Measurements from ENCODE around the gene CAPN8. TPM values are rescaled to one million over a fixed set of nuclear protein-coding genes. Genes with fewer than 3 reads are reported as not detected.

Gene CAPN8
- total and polyA plus RNA-seq, 5 experiments from 2014 or later: 0.21 to 0.36 TPM; not detected in 3

GRCh38 chr1:223547316-223548114 lies 118.0 kb downstream of the CAPN8 start:
- POLR2A ChIA-PET: no interaction called here
- Mint-ChIP-seq H3K27me3 (peaks cover 0 to 9% (median 5%) of the 10 kb centered on the region in 5 donors), H3K36me3 (peaks cover 0 to 15% (median 12%) of the 10 kb centered on the region in 3 donors), H3K9me3 (peaks cover 0 to 14% (median 10%) of the 10 kb centered on the region in 9 donors), H3K4me3 (no peak overlapping the region), H3K4me1 (peaks cover 6 to 7% (median 7%) of the 10 kb centered on the region in 4 donors), H3K27ac (no peak overlapping the region)
- ATAC-seq: no peak
- no peak for DNase-seq

GRCh38 chr1:223545343-223545742 lies 120.2 kb downstream of the CAPN8 start:
- Mint-ChIP-seq H3K27ac (no peak overlapping the region), H3K27me3 (peaks cover 0 to 9% (median 3%) of the 10 kb centered on the region in 5 donors), H3K9me3 (peaks cover 0 to 14% (median 10%) of the 10 kb centered on the region in 9 donors), H3K36me3 (peaks cover 0 to 15% (median 12%) of the 10 kb centered on the region in 3 donors), H3K4me3 (no peak overlapping the region), H3K4me1 (peaks cover under 1 to 2% (median 1%) of the 10 kb centered on the region in 4 donors)
- DNase-seq (no peak), ATAC-seq (no peak)
- POLR2A ChIA-PET: no interaction called here

- H3K4me1 Mint-ChIP-seq: peaks cover 0 to under 1% (median 0%) of the 10 kb centered on the region in 4 donors
- peaks cover 1 to 9% (median 3%) of the 10 kb centered on the region in 5 donors for H3K27me3 Mint-ChIP-seq
- H3K27ac Mint-ChIP-seq: no peak overlapping the region
- ATAC-seq (no peak), DNase-seq (no peak)
- H3K9me3 Mint-ChIP-seq: peaks cover 0 to 13% (median 7%) of the 10 kb centered on the region in 9 donors
- H3K4me3 Mint-ChIP-seq: no peak overlapping the region
- H3K36me3 Mint-ChIP-seq: peaks cover 0 to 14% (median 11%) of the 10 kb centered on the region in 3 donors
- POLR2A ChIA-PET: no interaction called here
Measured at GRCh38 chr1:223543560-223543959, 121.9 kb downstream of the CAPN8 start.

GRCh38 chr1:223542831-223543230 lies 122.7 kb downstream of the CAPN8 start:
- Mint-ChIP-seq H3K36me3 (peaks cover 0 to 6% (median 4%) of the 10 kb centered on the region in 3 donors), H3K4me3 (no peak overlapping the region), H3K27ac (no peak overlapping the region), H3K9me3 (peaks cover 0 to 6% (median under 1%) of the 10 kb centered on the region in 9 donors), H3K27me3 (peaks cover 0 to 9% (median 3%) of the 10 kb centered on the region in 5 donors), H3K4me1 (no peaks in the 10 kb centered on the region)
- POLR2A ChIA-PET: no interaction called here
- ATAC-seq: no peak
- DNase-seq: no peak

GRCh38 chr1:223540485-223541106 lies 124.9 kb downstream of the CAPN8 start:
- ATAC-seq: no peak
- H3K36me3 Mint-ChIP-seq: no peaks in the 10 kb centered on the region

GRCh38 chr1:223539750-223540149 lies 125.8 kb downstream of the CAPN8 start:
- H3K27me3 Mint-ChIP-seq: peaks cover 0 to 24% (median 5%) of the 10 kb centered on the region in 5 donors
- no peak for DNase-seq
- H3K4me1 Mint-ChIP-seq: no peaks in the 10 kb centered on the region
- H3K36me3 Mint-ChIP-seq: no peaks in the 10 kb centered on the region
- H3K4me3 Mint-ChIP-seq: peak overlapping the region in 1 of 10 donors; percentile 54
- H3K27ac Mint-ChIP-seq: no peak overlapping the region
- no peak for ATAC-seq
- POLR2A ChIA-PET: no interaction called here
- no peaks in the 10 kb centered on the region for H3K9me3 Mint-ChIP-seq

More at GRCh38 chr1:223540485-223541106, 124.9 kb downstream of the CAPN8 start:
- Mint-ChIP-seq H3K4me3 (no peak overlapping the region), H3K9me3 (no peaks in the 10 kb centered on the region), H3K27ac (peak overlapping the region in 1 of 10 donors; percentile 44), H3K27me3 (peaks cover 0 to 19% (median 5%) of the 10 kb centered on the region in 5 donors), H3K4me1 (no peaks in the 10 kb centered on the region)
- POLR2A ChIA-PET: no interaction called here
- DNase-seq: no peak

- Mint-ChIP-seq H3K27me3 (peaks cover 0 to 24% (median 5%) of the 10 kb centered on the region in 5 donors), H3K4me3 (no peak overlapping the region), H3K27ac (no peak overlapping the region), H3K4me1 (no peaks in the 10 kb centered on the region), H3K9me3 (no peaks in the 10 kb centered on the region), H3K36me3 (no peaks in the 10 kb centered on the region)
- DNase-seq (no peak), ATAC-seq (no peak)
- POLR2A ChIA-PET: no interaction called here
Measured at GRCh38 chr1:223538981-223539380, 126.5 kb downstream of the CAPN8 start.

- no peak overlapping the region for H3K4me3 Mint-ChIP-seq
- ATAC-seq (no peak), DNase-seq (no peak)
- POLR2A ChIA-PET: no interaction called here
- no peaks in the 10 kb centered on the region for H3K9me3 Mint-ChIP-seq
- no peaks in the 10 kb centered on the region for H3K36me3 Mint-ChIP-seq
- no peak overlapping the region for H3K27ac Mint-ChIP-seq
- peaks cover 1 to 24% (median 12%) of the 10 kb centered on the region in 5 donors for H3K27me3 Mint-ChIP-seq
- peaks cover 0 to 2% (median 0%) of the 10 kb centered on the region in 4 donors for H3K4me1 Mint-ChIP-seq
Measured at GRCh38 chr1:223535319-223535718, 130.2 kb downstream of the CAPN8 start.

- Mint-ChIP-seq H3K27ac (no peak overlapping the region), H3K4me3 (no peak overlapping the region)
- POLR2A ChIA-PET: no interaction called here
Measured at GRCh38 chr1:223534677-223535076, 130.8 kb downstream of the CAPN8 start.

GRCh38 chr1:223533708-223534107 lies 131.8 kb downstream of the CAPN8 start:
- no peak for ATAC-seq
- POLR2A ChIA-PET: no interaction called here
- no peak overlapping the region for H3K4me3 Mint-ChIP-seq

More at GRCh38 chr1:223534677-223535076, 130.8 kb downstream of the CAPN8 start:
- DNase-seq (no peak), ATAC-seq (no peak)
- no peaks in the 10 kb centered on the region for H3K36me3 Mint-ChIP-seq
- no peaks in the 10 kb centered on the region for H3K9me3 Mint-ChIP-seq
- peaks cover 0 to 2% (median 0%) of the 10 kb centered on the region in 4 donors for H3K4me1 Mint-ChIP-seq
- H3K27me3 Mint-ChIP-seq: peaks cover 1 to 24% (median 12%) of the 10 kb centered on the region in 5 donors

GRCh38 chr1:223531742-223532341 lies 133.7 kb downstream of the CAPN8 start:
- H3K36me3 Mint-ChIP-seq: no peaks in the 10 kb centered on the region
- no peak overlapping the region for H3K27ac Mint-ChIP-seq
- peaks cover 0 to 15% (median 9%) of the 10 kb centered on the region in 5 donors for H3K27me3 Mint-ChIP-seq
- H3K4me3 Mint-ChIP-seq: no peak overlapping the region
- POLR2A ChIA-PET: interaction anchor here (0.7 kb wide), 1 partner anchor 356 kb away, joined by 3 read pairs; no protein-coding TSS in a partner anchor
- peaks cover 0 to 7% (median 5%) of the 10 kb centered on the region in 4 donors for H3K4me1 Mint-ChIP-seq
- ATAC-seq (no peak), DNase-seq (peak in 4 of 10 donors; percentile 3 to 28 (median 13))
- H3K9me3 Mint-ChIP-seq: peaks cover 0 to 14% (median 6%) of the 10 kb centered on the region in 9 donors

More at GRCh38 chr1:223533708-223534107, 131.8 kb downstream of the CAPN8 start:
- Mint-ChIP-seq H3K4me1 (peaks cover 0 to 2% (median 0%) of the 10 kb centered on the region in 4 donors), H3K9me3 (peaks cover 0 to under 1% (median 0%) of the 10 kb centered on the region in 9 donors), H3K27ac (no peak overlapping the region), H3K36me3 (no peaks in the 10 kb centered on the region), H3K27me3 (peaks cover 1 to 21% (median 10%) of the 10 kb centered on the region in 5 donors)
- DNase-seq: no peak

GRCh38 chr1:223525957-223526356 lies 139.5 kb downstream of the CAPN8 start:
- Mint-ChIP-seq H3K4me1 (peaks cover 0 to 7% (median 6%) of the 10 kb centered on the region in 4 donors), H3K36me3 (no peaks in the 10 kb centered on the region), H3K4me3 (no peak overlapping the region), H3K27ac (peak overlapping the region in 1 of 10 donors; percentile 46), H3K9me3 (peaks cover 0 to 14% (median 6%) of the 10 kb centered on the region in 9 donors), H3K27me3 (peaks cover 0 to 2% (median 0%) of the 10 kb centered on the region in 5 donors)
- ATAC-seq: no peak
- no peak for DNase-seq
- POLR2A ChIA-PET: no interaction called here

Measured in naive thymus-derived CD8-positive, alpha-beta T cell (primary cell).